Upper lobe of left lung (tissue), 6 donors: ENCODE results near the gene KCNQ4. TPM values are rescaled to one million over a fixed set of nuclear protein-coding genes. Genes with fewer than 3 reads are reported as not detected.
A peak's percentile ranks its signal among the peaks of the same experiment; 100 is the strongest.

Source experiments
- ATAC-seq, 2 donors: fragments of 200-7000 bp; cut with Tn5 transposase; one replicate each; pipeline ENCODE4 v1.9.1; 2022; ENCODE audit warnings: mild to moderate bottlenecking in 2 of 2, moderate library complexity in 2 of 2; ENCODE audit not compliant: low FRiP score in 2 of 2
- DNase-seq, 2 donors: peaks; one replicate each; pipeline ENCODE4 v3.0.0-alpha.2; 2019 to 2020
- H3K27ac ChIP-seq, 4 donors: fragments of 200-600 bp; sonication (generic); one replicate each; pipeline ENCODE4 v1.5.1; 2016 to 2019
- H3K27me3 ChIP-seq, 4 donors: fragments of 200-600 bp; sonication (generic); one replicate each; pipeline ENCODE4 v1.5.1; 2017 to 2019
- H3K36me3 ChIP-seq, 4 donors: fragments of 200-600 bp; sonication (generic); one replicate each; pipeline ENCODE4 v1.5.1; 2016 to 2019
- H3K4me1 ChIP-seq, 4 donors: fragments of 200-600 bp; sonication (generic); one replicate each; pipeline ENCODE4 v1.5.1; 2018 to 2019
- H3K4me3 ChIP-seq, 4 donors: fragments of 200-600 bp; sonication (generic); one replicate each; pipeline ENCODE4 v1.5.1; 2017 to 2019; ENCODE audit warnings: mild to moderate bottlenecking in 2 of 4, moderate library complexity in 1 of 4
- H3K9me3 ChIP-seq, 4 donors: fragments of 200-600 bp; sonication (generic); one replicate each; pipeline ENCODE4 v1.5.1; 2018 to 2019
- CTCF ChIP-seq, 6 experiments: fragments of 450-650 bp in 4 of 6; fragments of 200-600 bp in 2 of 6; sonication (generic) in 2 of 6; IDR thresholded peaks; one replicate each; pipeline ENCODE4 v1.5.1; 2016 to 2019; ENCODE audit warnings: antibody characterized with exemption in 6 of 6
- EP300 ChIP-seq, 4 donors: sonication (generic); formaldehyde crosslinking; IDR thresholded peaks; one replicate each; pipeline ENCODE4 v1.5.1; 2017; ENCODE audit warnings: antibody characterized with exemption in 4 of 4, control low read depth in 2 of 4
- POLR2A ChIP-seq, 4 donors: fragments of 450-650 bp; IDR thresholded peaks; one replicate each; pipeline ENCODE4 v1.5.1; 2016 to 2017; ENCODE audit warnings: antibody characterized with exemption in 4 of 4, mild to moderate bottlenecking in 2 of 4
- POLR2AphosphoS5 ChIP-seq, 2 donors: sonication (generic); formaldehyde crosslinking; IDR thresholded peaks; one replicate each; pipeline ENCODE4 v1.5.1; 2017; ENCODE audit warnings: antibody characterized with exemption in 2 of 2
- WGBS, 2 donors: methylation state at CpG; one replicate each; pipeline ENCODE4 v1.1.5; 2017 to 2018; 5-methylcytosine and 5-hydroxymethylcytosine counted together
- total RNA-seq, 6 donors: library from RNA; depleted of rRNA in 4 of 6; stranded (reverse); fragments of >200 nt in 4 of 6; gene quantifications; one replicate each; pipeline versions ENCODE4 v1.1.0 to v1.2.1, GENCODE V29; 2016 to 2021
- donor health status: DM: no; HTN: no; CAD: no; lungs with moderate emphysema.
- donor health status: DM: no; HTN: yes; CAD: no; lungs with severe emphysema.

Gene KCNQ4
- total RNA-seq, 6 donors from 2014 or later: 0.44 to 0.89 (median 0.60) TPM; not detected in 1

GRCh38 chr1:40808444-40808843, 24.9 kb downstream of the KCNQ4 start:
- Histone ChIP-seq H3K9me3 (no peaks in the 10 kb centered on the region), H3K4me3 (no peak overlapping the region), H3K27me3 (no peaks in the 10 kb centered on the region), H3K27ac (no peak overlapping the region), H3K36me3 (no peaks in the 10 kb centered on the region), H3K4me1 (no peaks in the 10 kb centered on the region)
- TF ChIP-seq POLR2A (IDR thresholded peaks at IDR 0.05): no peak
- no peak for TF ChIP-seq EP300 (IDR thresholded peaks at IDR 0.05)
- TF ChIP-seq POLR2AphosphoS5 (IDR thresholded peaks at IDR 0.05): no peak
- no peak for TF ChIP-seq CTCF (IDR thresholded peaks at IDR 0.05)
- 76 to 89% methylated on average over 3 of the region's 3 CpGs for WGBS, 2 donors
- DNase-seq: no peak
- ATAC-seq: no peak

- no peak for TF ChIP-seq POLR2AphosphoS5 (IDR thresholded peaks at IDR 0.05)
- no peak for TF ChIP-seq POLR2A (IDR thresholded peaks at IDR 0.05)
- TF ChIP-seq EP300 (IDR thresholded peaks at IDR 0.05): no peak
- ATAC-seq: peak in 1 of 2 donors; percentile 3
- H3K27ac ChIP-seq: no peak overlapping the region
Observed at GRCh38 chr1:40808909-40809308, 25.3 kb downstream of the KCNQ4 start.

DNA sequence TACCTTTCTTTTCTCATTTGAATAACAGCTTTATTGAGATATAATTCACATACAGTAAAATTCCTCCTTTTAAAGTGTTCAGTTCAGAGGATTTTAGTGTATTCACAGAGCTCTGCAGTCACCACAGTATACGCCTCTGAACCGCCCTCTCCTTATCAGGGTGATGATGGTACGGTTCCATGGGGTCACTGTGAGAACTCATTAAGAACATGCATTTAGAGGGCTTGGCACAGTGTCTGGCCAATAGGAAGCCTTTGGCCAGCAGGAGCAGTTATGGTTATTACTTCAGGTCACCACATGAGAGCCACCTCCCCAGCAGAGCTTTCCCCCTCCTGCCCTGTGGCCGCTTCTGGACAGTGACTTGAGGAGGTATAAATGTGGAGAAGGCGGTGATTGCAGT, 27.3 kb downstream of the KCNQ4 start:
- Histone ChIP-seq H3K4me1 (no peaks in the 10 kb centered on the region), H3K36me3 (no peaks in the 10 kb centered on the region), H3K9me3 (no peaks in the 10 kb centered on the region), H3K4me3 (no peak overlapping the region), H3K27me3 (no peaks in the 10 kb centered on the region), H3K27ac (no peak overlapping the region)
- TF ChIP-seq CTCF (IDR thresholded peaks at IDR 0.05): no peak
- TF ChIP-seq EP300 (IDR thresholded peaks at IDR 0.05): no peak
- ATAC-seq (no peak), DNase-seq (no peak)
- WGBS, 2 donors: 87 to 89% methylated on average over 5 of the region's 5 CpGs

More at GRCh38 chr1:40808909-40809308, 25.3 kb downstream of the KCNQ4 start:
- Histone ChIP-seq H3K27me3 (no peaks in the 10 kb centered on the region), H3K4me1 (no peaks in the 10 kb centered on the region), H3K9me3 (no peaks in the 10 kb centered on the region), H3K36me3 (no peaks in the 10 kb centered on the region), H3K4me3 (no peak overlapping the region)
- DNase-seq: no peak
- 77 to 79% methylated on average over 6 of the region's 6 CpGs for WGBS, 2 donors

DNA sequence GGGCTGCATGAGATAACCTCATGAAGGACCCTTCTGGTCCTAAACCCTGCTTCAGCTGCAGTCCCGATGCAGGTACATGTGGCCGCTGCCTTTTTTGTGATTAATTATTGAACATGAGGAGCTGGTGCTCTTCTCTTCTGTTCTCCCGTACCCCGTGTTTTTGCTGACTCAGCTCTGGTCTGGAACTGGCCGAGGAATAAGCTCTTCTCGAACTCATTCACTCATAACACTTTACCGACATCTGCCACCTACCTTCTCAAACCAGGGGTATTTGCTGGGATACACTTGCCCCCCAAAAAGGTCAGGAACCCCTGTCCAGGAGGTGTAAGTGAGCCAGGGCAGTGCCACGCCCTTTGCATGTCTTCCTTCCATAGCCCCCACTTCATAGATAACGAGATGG, 31.8 kb downstream of the KCNQ4 start:
- TF ChIP-seq CTCF (IDR thresholded peaks at IDR 0.05) (no peak), POLR2A (IDR thresholded peaks at IDR 0.05) (no peak)
- no peak overlapping the region for H3K27ac ChIP-seq
- 72 to 77% methylated on average over 9 of the region's 9 CpGs for WGBS, 2 donors
- peaks cover 4 to 16% (median 11%) of the 10 kb centered on the region in 4 donors for H3K4me1 ChIP-seq
- H3K4me3 ChIP-seq: no peak overlapping the region
- no peaks in the 10 kb centered on the region for H3K9me3 ChIP-seq
- no peaks in the 10 kb centered on the region for H3K36me3 ChIP-seq
- ATAC-seq: no peak
- no peak for DNase-seq
- H3K27me3 ChIP-seq: peaks cover 0 to 9% (median 0%) of the 10 kb centered on the region in 4 donors

- no peak for TF ChIP-seq POLR2AphosphoS5 (IDR thresholded peaks at IDR 0.05)
- no peak for TF ChIP-seq POLR2A (IDR thresholded peaks at IDR 0.05)
- no peak for TF ChIP-seq CTCF (IDR thresholded peaks at IDR 0.05)
- no peak for TF ChIP-seq EP300 (IDR thresholded peaks at IDR 0.05)
- peaks cover 0 to 9% (median 0%) of the 10 kb centered on the region in 4 donors for H3K27me3 ChIP-seq
- peak overlapping the region in 3 of 4 donors; percentile 38 to 49 (median 47) for H3K4me3 ChIP-seq
- DNase-seq (no peak), ATAC-seq (peak in 1 of 2 donors; percentile 4)
- H3K27ac ChIP-seq: no peak overlapping the region
- H3K4me1 ChIP-seq: peaks cover 10 to 16% (median 12%) of the 10 kb centered on the region in 4 donors
- WGBS, 2 donors: 37 to 54% methylated on average over 5 to 19 of the region's 19 CpGs
- no peaks in the 10 kb centered on the region for H3K9me3 ChIP-seq
- H3K36me3 ChIP-seq: no peaks in the 10 kb centered on the region
Observed at GRCh38 chr1:40817791-40818263, 34.2 kb downstream of the KCNQ4 start.
